PC-3 (cell line): Measurements from ENCODE around the gene E2F8. TPM values are rescaled to one million over a fixed set of nuclear protein-coding genes. Genes with fewer than 3 reads are reported as not detected.

ENCODE experiments used
- ATAC-seq: fragments of 200-7000 bp; cut with Tn5 transposase; 2 replicates; pipeline ENCODE4 v1.9.1; 2020; ENCODE audit warnings: mild to moderate bottlenecking, moderate library complexity
- BruUV-seq: library from RNA; stranded (reverse); fragments of 400-500 nt; replicated peaks from 2 replicates; lab custom pipeline; 2021; lab: Mats Ljungman, UMichigan
- CTCF ChIA-PET: fragments of 300-600 bp; sonication (Branson Sonifier 250); formaldehyde crosslinking; loops from one replicate; lab custom pipeline; 2022; ENCODE audit warnings: antibody characterized with exemption; lab: Charles Lee
- POLR2A ChIA-PET: fragments of 300-600 bp; sonication (Branson Sonifier 250); formaldehyde crosslinking; loops from one replicate; lab custom pipeline; 2022; ENCODE audit warnings: antibody characterized with exemption; ENCODE audit not compliant: unreplicated experiment; lab: Charles Lee
- DNase-seq: peaks from one replicate; pipeline ENCODE4 v3.0.0-alpha.2; 2015
- H2AFZ ChIP-seq: fragments of 300-600 bp; sonication (generic); 2 replicates; pipeline ENCODE4 v1.6.0; 2016; ENCODE audit warnings: antibody characterized with exemption, low read length
- H3F3A ChIP-seq: fragments of 300-600 bp; sonication (generic); one replicate; pipeline ENCODE4 v1.6.0; 2017; ENCODE audit warnings: antibody characterized with exemption, low read length, control low read depth, mild to moderate bottlenecking; ENCODE audit not compliant: unreplicated experiment
- H3K27ac ChIP-seq: fragments of 300-600 bp; sonication (generic); 2 replicates; pipeline ENCODE4 v1.5.1; 2016; ENCODE audit warnings: mild to moderate bottlenecking, low read length
- H3K27me3 ChIP-seq: fragments of 300-600 bp; sonication (generic); 2 replicates; pipeline ENCODE4 v1.6.1; 2016; ENCODE audit warnings: low read length, mixed read lengths
- H3K36me3 ChIP-seq: fragments of 300-600 bp; sonication (generic); 2 replicates; pipeline ENCODE4 v1.6.1; 2016; ENCODE audit warnings: low read depth, mixed run types, low read length, mixed read lengths
- H3K4me1 ChIP-seq: fragments of 300-600 bp; sonication (generic); 2 replicates; pipeline ENCODE4 v1.5.1; 2016; ENCODE audit warnings: low read length; ENCODE audit not compliant: insufficient read depth
- H3K4me2 ChIP-seq: fragments of 300-600 bp; sonication (generic); 2 replicates; pipeline ENCODE4 v1.6.0; 2016; ENCODE audit warnings: low read length
- H3K4me3 ChIP-seq: fragments of 300-600 bp; sonication (generic); 2 replicates; pipeline ENCODE4 v1.5.1; 2016; ENCODE audit warnings: mild to moderate bottlenecking, low read length, mixed read lengths
- H3K79me2 ChIP-seq: fragments of 300-600 bp; sonication (generic); 2 replicates; pipeline ENCODE4 v1.6.1; 2017; ENCODE audit warnings: low read length, mixed read lengths
- H3K9ac ChIP-seq: fragments of 300-600 bp; sonication (generic); 2 replicates; pipeline ENCODE4 v1.6.0; 2016; ENCODE audit warnings: mild to moderate bottlenecking, low read length
- H3K9me2 ChIP-seq: fragments of 300-600 bp; sonication (generic); replicated peaks from 2 replicates; pipeline ENCODE4 v1.6.1; 2016; ENCODE audit warnings: mixed run types, low read length, mixed read lengths
- H3K9me3 ChIP-seq: fragments of 300-600 bp; sonication (generic); 2 replicates; pipeline ENCODE4 v1.6.1; 2016; ENCODE audit warnings: low read length, mixed read lengths
- H4K20me1 ChIP-seq: fragments of 300-600 bp; sonication (generic); 2 replicates; pipeline ENCODE4 v1.6.1; 2016; ENCODE audit warnings: low read length, mixed read lengths
- EZH2 ChIP-seq: fragments of 300-600 bp; sonication (generic); IDR thresholded peaks from one replicate; pipeline ENCODE4 v1.6.1; 2017; ENCODE audit warnings: antibody characterized with exemption, mild to moderate bottlenecking, low read length; ENCODE audit not compliant: unreplicated experiment
- EZH2phosphoT487 ChIP-seq: fragments of 300-600 bp; sonication (generic); IDR thresholded peaks from 2 replicates; pipeline ENCODE4 v1.6.1; 2018; ENCODE audit warnings: mild to moderate bottlenecking, antibody characterized with exemption, low read length, borderline replicate concordance
- intact Hi-C: fragments of 100-400 bp; cut with micrococcal nuclease; formaldehyde crosslinking; loops from 2 replicates; pipeline ENCODE4 v1.9.0; 2023
- total RNA-seq: library from RNA; depleted of rRNA; stranded (reverse); fragments of >200 nt; gene quantifications from 2 replicates; pipeline ENCODE4 v1.2.3, GENCODE V29; 2014
- TF ChIP-seq, protein P1 (sequence below): fragments of 300-600 bp; sonication (generic); conservative IDR thresholded peaks from 2 replicates; pipeline ENCODE4 v1.5.1; 2017; ENCODE audit warnings: antibody characterized with exemption, low read depth, mild to moderate bottlenecking, low read length

The E2F8 gene
- total RNA-seq, 1 experiment from 2014 or later: 11.9 TPM

DNA sequence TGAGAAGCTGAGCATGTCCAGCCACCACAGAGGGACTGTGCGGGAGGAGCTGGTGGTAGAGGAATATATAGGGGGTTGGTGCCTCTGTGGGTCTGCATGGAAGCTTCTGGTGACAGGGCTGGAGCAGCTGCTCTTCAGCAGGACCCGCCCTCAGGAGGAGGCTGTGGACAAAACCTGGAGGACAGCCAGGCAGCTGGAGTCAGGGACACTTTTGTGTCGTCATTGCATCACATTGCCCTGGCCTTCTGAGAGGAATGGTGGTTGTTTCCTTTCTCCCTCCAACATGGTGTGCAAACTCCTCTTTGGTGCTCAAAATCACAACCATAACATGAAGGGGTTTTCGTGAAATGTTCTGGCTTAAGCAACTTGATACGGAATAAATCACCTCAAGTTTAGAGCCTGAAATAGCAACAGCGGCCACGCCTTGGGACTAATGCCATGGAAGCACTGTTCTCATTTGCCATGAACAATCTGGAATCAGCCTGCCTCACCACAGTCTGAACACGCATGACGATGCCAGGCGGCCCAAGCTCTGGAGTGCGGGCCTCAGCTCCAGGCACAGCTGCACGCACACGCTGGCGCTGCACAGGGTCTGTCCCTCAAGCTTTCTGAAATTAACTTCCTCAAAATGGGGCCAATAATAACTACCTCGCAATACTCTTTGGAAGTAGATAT is 21.8 kb downstream of the E2F8 start:
- H3K27ac ChIP-seq: no peak overlapping the region
- POLR2A ChIA-PET: no interaction called here
- no peaks in the 10 kb centered on the region for H3K9me3 ChIP-seq
- peaks cover 9% of the 10 kb centered on the region; the same call in 1 of the 2 replicates for H3K36me3 ChIP-seq
- H3K9ac ChIP-seq: no peak overlapping the region
- TF ChIP-seq, protein P1, sequence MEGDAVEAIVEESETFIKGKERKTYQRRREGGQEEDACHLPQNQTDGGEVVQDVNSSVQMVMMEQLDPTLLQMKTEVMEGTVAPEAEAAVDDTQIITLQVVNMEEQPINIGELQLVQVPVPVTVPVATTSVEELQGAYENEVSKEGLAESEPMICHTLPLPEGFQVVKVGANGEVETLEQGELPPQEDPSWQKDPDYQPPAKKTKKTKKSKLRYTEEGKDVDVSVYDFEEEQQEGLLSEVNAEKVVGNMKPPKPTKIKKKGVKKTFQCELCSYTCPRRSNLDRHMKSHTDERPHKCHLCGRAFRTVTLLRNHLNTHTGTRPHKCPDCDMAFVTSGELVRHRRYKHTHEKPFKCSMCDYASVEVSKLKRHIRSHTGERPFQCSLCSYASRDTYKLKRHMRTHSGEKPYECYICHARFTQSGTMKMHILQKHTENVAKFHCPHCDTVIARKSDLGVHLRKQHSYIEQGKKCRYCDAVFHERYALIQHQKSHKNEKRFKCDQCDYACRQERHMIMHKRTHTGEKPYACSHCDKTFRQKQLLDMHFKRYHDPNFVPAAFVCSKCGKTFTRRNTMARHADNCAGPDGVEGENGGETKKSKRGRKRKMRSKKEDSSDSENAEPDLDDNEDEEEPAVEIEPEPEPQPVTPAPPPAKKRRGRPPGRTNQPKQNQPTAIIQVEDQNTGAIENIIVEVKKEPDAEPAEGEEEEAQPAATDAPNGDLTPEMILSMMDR: no peak
- TF ChIP-seq EZH2phosphoT487 (no peak), EZH2 (no peak)
- H3F3A ChIP-seq: no peaks in the 10 kb centered on the region
- H3K79me2 ChIP-seq: no peaks in the 10 kb centered on the region
- no TSS peak for BruUV-seq
- H3K4me2 ChIP-seq: no peak overlapping the region
- H3K4me1 ChIP-seq: peaks cover 9% of the 10 kb centered on the region; the same call in 1 of the 2 replicates
- no peaks in the 10 kb centered on the region for H3K9me2 ChIP-seq
- no peak overlapping the region for H3K4me3 ChIP-seq
- DNase-seq (no peak), ATAC-seq (no peak)
- no peaks in the 10 kb centered on the region for H3K27me3 ChIP-seq
- intact Hi-C loops: loop anchor here (2.0 kb wide), 1 partner anchor 14 kb away; no protein-coding TSS in a partner anchor
- no peaks in the 10 kb centered on the region for H4K20me1 ChIP-seq
- CTCF ChIA-PET: no interaction called here
- no peak overlapping the region for H2AFZ ChIP-seq

DNA sequence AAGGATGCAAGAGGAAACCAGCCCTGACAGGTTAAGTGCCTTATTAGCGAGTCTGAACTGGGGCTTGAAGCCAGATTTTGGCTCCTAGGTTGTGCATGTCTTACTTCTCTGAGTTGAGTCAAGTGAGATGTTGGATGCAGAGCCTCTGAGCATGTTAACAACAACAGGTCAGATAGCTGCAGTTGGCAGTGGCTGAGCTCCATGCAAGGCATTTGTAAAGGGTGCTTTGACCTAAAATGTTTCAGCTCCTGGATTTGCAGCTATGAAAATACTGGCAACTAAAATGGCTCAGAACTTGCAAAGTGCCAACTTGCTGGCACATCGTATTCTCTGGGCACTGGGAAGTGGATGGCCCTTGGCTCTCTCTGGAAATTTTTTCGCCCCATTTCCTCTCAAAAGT is 22.5 kb downstream of the E2F8 start:
- DNase-seq: no peak
- Histone ChIP-seq H3K36me3 (0 out of 2 replicates have a peak, but pooled peaks cover 5% of the 10 kb centered on the region), H3K9ac (no peak overlapping the region), H4K20me1 (no peaks in the 10 kb centered on the region), H3K4me3 (no peak overlapping the region), H3K9me2 (no peaks in the 10 kb centered on the region), H3K9me3 (no peaks in the 10 kb centered on the region), H3K79me2 (no peaks in the 10 kb centered on the region), H2AFZ (no peak overlapping the region), H3K27ac (no peak overlapping the region), H3K4me1 (peaks cover 9% of the 10 kb centered on the region; the same call in 1 of the 2 replicates), H3K4me2 (no peak overlapping the region), H3F3A (no peaks in the 10 kb centered on the region), H3K27me3 (no peaks in the 10 kb centered on the region)
- TF ChIP-seq EZH2phosphoT487: no peak
- TF ChIP-seq, protein P1: no peak
- TF ChIP-seq EZH2: no peak
- CTCF ChIA-PET: no interaction called here
- no TSS peak for BruUV-seq
- POLR2A ChIA-PET: no interaction called here
- no peak for ATAC-seq
- intact Hi-C loops: loop anchor here (2.0 kb wide), 1 partner anchor 15 kb away; no protein-coding TSS in a partner anchor
